ENCODE data around the gene XPNPEP1. TPM values are rescaled to one million over a fixed set of nuclear protein-coding genes. Genes with fewer than 3 reads are reported as not detected.

Gene XPNPEP1
- polyA plus RNA-seq, 3 donors, result 32.1 to 62.1 (median 38.4) TPM

- Histone ChIP-seq H3K79me2 (ENCODE audit: insufficient read depth, low read length) (no peaks in the 10 kb centered on the region), H2AFZ (ENCODE audit: insufficient read depth, low read depth, low read length, poor library complexity, severe bottlenecking) (no peak overlapping the region), H3K4me2 (replicated peaks; ENCODE audit: extremely low read depth, low read length, poor library complexity, severe bottlenecking) (no peak overlapping the region), H4K20me1 (ENCODE audit: insufficient read depth, low read length) (no peaks in the 10 kb centered on the region), H3K9me3 (replicated peaks in 1 of 2; ENCODE audit: control insufficient read depth in 1 of 2, insufficient read depth in 1 of 2, low read length in 2 of 2) (no peaks in the 10 kb centered on the region), H3K27me3 (ENCODE audit: control insufficient read depth in 2 of 2, insufficient read depth in 2 of 2, low read length in 2 of 2) (no peaks in the 10 kb centered on the region), H3K4me3 (replicated peaks in 1 of 3; ENCODE audit: low read depth in 2 of 3, low read length in 3 of 3) (no peak overlapping the region), H3K36me3 (replicated peaks in 1 of 2; ENCODE audit: control insufficient read depth in 1 of 2, insufficient read depth in 2 of 2, low read length in 2 of 2) (peaks cover 68 to 98% of the 10 kb centered on the region in 2 donors), H3K27ac (ENCODE audit: low read depth in 1 of 2, low read length in 2 of 2) (no peak overlapping the region), H3K4me1 (ENCODE audit: control insufficient read depth in 1 of 2, insufficient read depth in 2 of 2, low read length in 2 of 2) (peaks cover 0 to 3% of the 10 kb centered on the region in 2 donors), H3K9ac (ENCODE audit: insufficient read depth, low read length, poor library complexity, severe bottlenecking) (no peak overlapping the region)
- Mint-ChIP-seq H3K27ac (peak overlapping the region in 3 of 7 donors; percentile 25 to 72 (median 63)), H3K27me3 (ENCODE audit: low read depth in 3 of 3) (no peaks in the 10 kb centered on the region), H3K9me3 (no peaks in the 10 kb centered on the region), H3K36me3 (peaks cover 88 to 91% of the 10 kb centered on the region in 2 donors), H3K4me3 (no peak overlapping the region), H3K4me1 (peaks cover 17% of the 10 kb centered on the region)
- intact Hi-C loops (cut with micrococcal nuclease), result loop anchor here in 1 of 2 donors (10.0 kb wide), 1 partner anchor 238 kb away; no protein-coding TSS in a partner anchor
- no peak for DNase-seq
- no peak for TF ChIP-seq CTCF (IDR thresholded peaks at IDR 0.05)
- 100% methylated on average over 3 of the region's 5 CpGs for WGBS (ENCODE audit: insufficient coverage)
These were observed 36.1 kb downstream of the XPNPEP1 start for GRCh38 chr10:109887243-109887642.

- Histone ChIP-seq H3K36me3 (replicated peaks in 1 of 2; ENCODE audit: control insufficient read depth in 1 of 2, insufficient read depth in 2 of 2, low read length in 2 of 2) (peaks cover 68 to 98% of the 10 kb centered on the region in 2 donors), H4K20me1 (ENCODE audit: insufficient read depth, low read length) (no peaks in the 10 kb centered on the region), H2AFZ (ENCODE audit: insufficient read depth, low read depth, low read length, poor library complexity, severe bottlenecking) (no peak overlapping the region), H3K9ac (ENCODE audit: insufficient read depth, low read length, poor library complexity, severe bottlenecking) (no peak overlapping the region), H3K4me2 (replicated peaks; ENCODE audit: extremely low read depth, low read length, poor library complexity, severe bottlenecking) (no peak overlapping the region), H3K4me3 (replicated peaks in 1 of 3; ENCODE audit: low read depth in 2 of 3, low read length in 3 of 3) (no peak overlapping the region), H3K4me1 (ENCODE audit: control insufficient read depth in 1 of 2, insufficient read depth in 2 of 2, low read length in 2 of 2) (peaks cover 0 to 3% of the 10 kb centered on the region in 2 donors), H3K27ac (ENCODE audit: low read depth in 1 of 2, low read length in 2 of 2) (peak overlapping the region in 1 of 2 donors; percentile 43), H3K9me3 (replicated peaks in 1 of 2; ENCODE audit: control insufficient read depth in 1 of 2, insufficient read depth in 1 of 2, low read length in 2 of 2) (no peaks in the 10 kb centered on the region), H3K27me3 (ENCODE audit: control insufficient read depth in 2 of 2, insufficient read depth in 2 of 2, low read length in 2 of 2) (no peaks in the 10 kb centered on the region), H3K79me2 (ENCODE audit: insufficient read depth, low read length) (no peaks in the 10 kb centered on the region)
- intact Hi-C loops (cut with micrococcal nuclease), result loop anchor here in 1 of 2 donors (10.0 kb wide), 1 partner anchor 238 kb away; no protein-coding TSS in a partner anchor
- TF ChIP-seq CTCF (IDR thresholded peaks at IDR 0.05), result no peak
- Mint-ChIP-seq H3K4me3 (no peak overlapping the region), H3K36me3 (peaks cover 86 to 90% of the 10 kb centered on the region in 2 donors), H3K9me3 (no peaks in the 10 kb centered on the region), H3K4me1 (peaks cover 17% of the 10 kb centered on the region), H3K27me3 (ENCODE audit: low read depth in 3 of 3) (no peaks in the 10 kb centered on the region), H3K27ac (peak overlapping the region in 3 of 7 donors; percentile 63 to 82 (median 76))
- peak in 1 of 3 donors; percentile 26 for DNase-seq
- WGBS (ENCODE audit: insufficient coverage), result 100% methylated on average over 2 of the region's 2 CpGs
These were observed 36.5 kb downstream of the XPNPEP1 start for GRCh38 chr10:109886781-109887140.
